Epithelial cell of proximal tubule (primary cell): ENCODE measurements around the gene TRPC3. TPM values are rescaled to one million over a fixed set of nuclear protein-coding genes. Genes with fewer than 3 reads are reported as not detected.

Experiments used
- DNase-seq: peaks from one replicate; pipeline ENCODE4 v3.0.0-alpha.2; 2011; ENCODE audit warnings: low read depth
- H3K4me3 ChIP-seq: 2 replicates; pipeline ENCODE4 v1.5.1; 2011; ENCODE audit warnings: low read depth, mild to moderate bottlenecking, low read length
- CTCF ChIP-seq: conservative IDR thresholded peaks from 2 replicates; pipeline ENCODE4 v1.5.1; 2012; ENCODE audit warnings: low read depth, mild to moderate bottlenecking, low read length
- total RNA-seq: library from RNA; depleted of rRNA; stranded (reverse); fragments of >200 nt; gene quantifications from 2 replicates; pipeline ENCODE4 v1.2.3, GENCODE V29; 2015

TRPC3 gene
- total RNA-seq, 1 donor from 2014 or later, result 0.06 TPM

GRCh38 chr4:121913667-121914066 is 38.2 kb downstream of the TRPC3 start:
- DNase-seq, result no peak
- H3K4me3 ChIP-seq, result no peak overlapping the region

GRCh38 chr4:121908346-121908745 is 43.5 kb downstream of the TRPC3 start:
- no peak for TF ChIP-seq CTCF
- no peak for DNase-seq
- no peak overlapping the region for H3K4me3 ChIP-seq

More at GRCh38 chr4:121913667-121914066, 38.2 kb downstream of the TRPC3 start:
- TF ChIP-seq CTCF, result no peak

- peak; percentile 89 for TF ChIP-seq CTCF
- peak; percentile 20 for DNase-seq
- H3K4me3 ChIP-seq, result no peak overlapping the region
These were observed 51.5 kb downstream of the TRPC3 start for GRCh38 chr4:121900132-121900983.

- DNase-seq, result no peak
- TF ChIP-seq CTCF, result no peak
- no peak overlapping the region for H3K4me3 ChIP-seq
These were observed 53.7 kb downstream of the TRPC3 start for GRCh38 chr4:121898150-121898549.

DNA sequence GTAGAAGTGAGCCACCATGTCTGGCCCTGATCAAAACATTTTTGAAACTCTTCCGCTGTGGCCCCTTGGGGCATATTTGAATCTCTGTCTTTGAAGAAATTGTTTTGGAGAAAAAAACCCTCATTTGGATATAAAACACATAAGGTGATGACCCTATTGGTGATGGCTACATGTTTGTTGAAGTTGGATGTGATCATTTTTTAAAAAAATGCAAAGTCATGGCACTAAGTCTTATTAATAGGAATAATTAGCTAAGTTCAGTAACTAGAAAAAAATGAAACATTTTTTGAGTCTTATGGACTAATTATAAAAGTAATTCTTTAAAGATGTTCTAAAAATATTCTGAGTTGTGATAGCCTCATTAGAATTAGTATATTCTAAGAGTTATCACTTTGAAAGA is 63.7 kb downstream of the TRPC3 start:
- no peak for DNase-seq
- H3K4me3 ChIP-seq, result no peak overlapping the region
- TF ChIP-seq CTCF, result no peak

GRCh38 chr4:121885115-121885514 is 66.7 kb downstream of the TRPC3 start:
- no peak for TF ChIP-seq CTCF
- no peak overlapping the region for H3K4me3 ChIP-seq
- no peak for DNase-seq

DNA sequence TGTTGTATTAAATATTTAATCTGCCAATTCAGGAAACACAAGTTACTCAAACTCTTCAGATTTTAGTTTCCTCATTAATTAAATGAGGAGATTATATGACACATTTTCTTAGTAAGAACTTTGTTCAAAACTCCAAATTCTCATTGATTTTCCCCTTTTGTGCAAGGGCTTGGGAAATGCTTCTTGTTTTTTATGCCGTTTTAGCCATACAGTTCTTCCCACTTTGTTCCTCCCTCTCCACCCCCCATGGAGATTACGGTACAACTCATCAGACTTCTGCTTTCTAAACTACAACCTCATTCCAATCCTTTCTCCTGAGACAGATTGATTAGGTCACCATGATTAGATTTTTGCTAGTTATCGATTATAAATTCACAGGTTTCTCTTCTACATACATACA is 70.7 kb downstream of the TRPC3 start:
- no peak for DNase-seq
- H3K4me3 ChIP-seq, result no peak overlapping the region
- no peak for TF ChIP-seq CTCF
